Measurements from ENCODE around the gene PCP4. TPM values are rescaled to one million over a fixed set of nuclear protein-coding genes. Genes with fewer than 3 reads are reported as not detected.

Gene PCP4
- total RNA-seq, 1 donor from 2014 or later = not detected

GRCh38 chr21:39965026-39965425 lies 97.8 kb downstream of the PCP4 start:
- no peak overlapping the region for H3K27ac Mint-ChIP-seq (ENCODE audit: unreplicated experiment)
- H3K27me3 Mint-ChIP-seq (ENCODE audit: unreplicated experiment) = no peaks in the 10 kb centered on the region
- no peaks in the 10 kb centered on the region for H3K36me3 Mint-ChIP-seq (ENCODE audit: low read depth, unreplicated experiment)
- DNase-seq (ENCODE audit: low spot score) = no peak
- H3K4me3 Mint-ChIP-seq (ENCODE audit: unreplicated experiment) = no peak overlapping the region
- TF ChIP-seq, protein P1, sequence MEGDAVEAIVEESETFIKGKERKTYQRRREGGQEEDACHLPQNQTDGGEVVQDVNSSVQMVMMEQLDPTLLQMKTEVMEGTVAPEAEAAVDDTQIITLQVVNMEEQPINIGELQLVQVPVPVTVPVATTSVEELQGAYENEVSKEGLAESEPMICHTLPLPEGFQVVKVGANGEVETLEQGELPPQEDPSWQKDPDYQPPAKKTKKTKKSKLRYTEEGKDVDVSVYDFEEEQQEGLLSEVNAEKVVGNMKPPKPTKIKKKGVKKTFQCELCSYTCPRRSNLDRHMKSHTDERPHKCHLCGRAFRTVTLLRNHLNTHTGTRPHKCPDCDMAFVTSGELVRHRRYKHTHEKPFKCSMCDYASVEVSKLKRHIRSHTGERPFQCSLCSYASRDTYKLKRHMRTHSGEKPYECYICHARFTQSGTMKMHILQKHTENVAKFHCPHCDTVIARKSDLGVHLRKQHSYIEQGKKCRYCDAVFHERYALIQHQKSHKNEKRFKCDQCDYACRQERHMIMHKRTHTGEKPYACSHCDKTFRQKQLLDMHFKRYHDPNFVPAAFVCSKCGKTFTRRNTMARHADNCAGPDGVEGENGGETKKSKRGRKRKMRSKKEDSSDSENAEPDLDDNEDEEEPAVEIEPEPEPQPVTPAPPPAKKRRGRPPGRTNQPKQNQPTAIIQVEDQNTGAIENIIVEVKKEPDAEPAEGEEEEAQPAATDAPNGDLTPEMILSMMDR (IDR thresholded peaks at IDR 0.05; ENCODE audit: unreplicated experiment) = no peak
- H3K4me1 Mint-ChIP-seq (ENCODE audit: unreplicated experiment) = no peaks in the 10 kb centered on the region
- H3K9me3 Mint-ChIP-seq (ENCODE audit: unreplicated experiment) = peaks cover 28% of the 10 kb centered on the region

- Mint-ChIP-seq H3K9me3 (ENCODE audit: unreplicated experiment) (peaks cover 21% of the 10 kb centered on the region), H3K4me1 (ENCODE audit: unreplicated experiment) (no peaks in the 10 kb centered on the region), H3K4me3 (ENCODE audit: unreplicated experiment) (no peak overlapping the region), H3K36me3 (ENCODE audit: low read depth, unreplicated experiment) (no peaks in the 10 kb centered on the region), H3K27ac (ENCODE audit: unreplicated experiment) (no peak overlapping the region), H3K27me3 (ENCODE audit: unreplicated experiment) (no peaks in the 10 kb centered on the region)
- no peak for DNase-seq (ENCODE audit: low spot score)
- TF ChIP-seq, protein P1 (IDR thresholded peaks at IDR 0.05; ENCODE audit: unreplicated experiment) = no peak
Measured at GRCh38 chr21:39966786-39967185, 99.5 kb downstream of the PCP4 start.

DNA sequence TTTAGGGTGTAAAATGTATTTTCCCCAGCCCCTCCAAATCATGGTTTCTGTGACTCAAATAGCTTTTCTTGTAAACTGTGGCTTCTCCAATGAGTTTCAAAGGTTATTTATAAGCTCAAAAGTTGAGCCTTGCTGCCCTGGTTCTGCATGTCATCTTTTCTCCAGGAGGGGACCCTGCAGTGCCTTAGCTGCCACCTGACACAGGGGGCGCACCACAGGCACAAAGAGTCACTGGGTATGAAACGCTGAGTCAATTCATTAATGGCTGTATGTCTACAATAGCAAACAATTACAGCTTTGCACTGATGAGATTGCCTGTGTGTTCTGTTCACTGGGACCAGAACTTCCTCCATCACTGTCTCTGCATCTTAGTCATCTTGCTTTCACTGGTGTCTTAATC lies 100.8 kb downstream of the PCP4 start:
- Mint-ChIP-seq H3K27ac (ENCODE audit: unreplicated experiment) (no peak overlapping the region), H3K27me3 (ENCODE audit: unreplicated experiment) (peaks cover 6% of the 10 kb centered on the region), H3K36me3 (ENCODE audit: low read depth, unreplicated experiment) (no peaks in the 10 kb centered on the region), H3K4me3 (ENCODE audit: unreplicated experiment) (no peak overlapping the region), H3K9me3 (ENCODE audit: unreplicated experiment) (peaks cover 17% of the 10 kb centered on the region), H3K4me1 (ENCODE audit: unreplicated experiment) (no peaks in the 10 kb centered on the region)
- no peak for DNase-seq (ENCODE audit: low spot score)
- TF ChIP-seq, protein P1 (IDR thresholded peaks at IDR 0.05; ENCODE audit: unreplicated experiment) = no peak

DNA sequence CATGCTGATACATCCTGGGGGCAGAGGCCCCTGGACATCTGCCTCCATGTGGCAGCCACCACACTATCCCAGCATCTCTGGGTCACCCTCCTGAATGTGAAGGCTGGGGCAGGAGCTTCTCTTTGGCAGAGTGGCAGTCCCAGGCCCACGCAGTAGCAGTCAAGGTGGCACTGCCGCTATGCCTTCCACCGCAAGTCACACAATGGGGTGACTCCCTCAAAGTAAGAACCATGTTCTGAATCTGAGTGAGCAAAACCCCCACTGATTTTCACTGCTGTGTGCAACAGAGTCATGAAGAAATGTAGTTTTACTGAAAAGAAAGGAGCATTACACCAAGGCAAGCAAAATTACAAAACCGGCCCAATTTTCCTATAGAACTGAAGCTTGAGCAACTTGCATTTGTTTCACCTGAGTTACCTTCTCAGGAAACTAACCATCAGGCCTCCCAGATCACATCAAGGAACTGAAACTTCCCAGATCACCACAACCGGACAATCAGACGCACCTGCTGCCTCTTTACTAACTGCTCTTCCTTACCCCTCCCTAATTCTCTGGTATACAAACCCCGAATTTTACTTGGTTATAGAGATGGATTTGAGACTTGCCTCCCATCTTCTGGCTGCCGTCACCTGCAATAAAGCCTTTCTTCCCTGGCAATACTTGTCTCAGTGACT lies 102.6 kb downstream of the PCP4 start:
- Mint-ChIP-seq H3K4me1 (ENCODE audit: unreplicated experiment) (no peaks in the 10 kb centered on the region), H3K27ac (ENCODE audit: unreplicated experiment) (no peak overlapping the region), H3K27me3 (ENCODE audit: unreplicated experiment) (peaks cover 6% of the 10 kb centered on the region), H3K36me3 (ENCODE audit: low read depth, unreplicated experiment) (no peaks in the 10 kb centered on the region), H3K9me3 (ENCODE audit: unreplicated experiment) (peaks cover 17% of the 10 kb centered on the region), H3K4me3 (ENCODE audit: unreplicated experiment) (no peak overlapping the region)
- TF ChIP-seq, protein P1 (IDR thresholded peaks at IDR 0.05; ENCODE audit: unreplicated experiment) = no peak
- DNase-seq (ENCODE audit: low spot score) = no peak

DNA sequence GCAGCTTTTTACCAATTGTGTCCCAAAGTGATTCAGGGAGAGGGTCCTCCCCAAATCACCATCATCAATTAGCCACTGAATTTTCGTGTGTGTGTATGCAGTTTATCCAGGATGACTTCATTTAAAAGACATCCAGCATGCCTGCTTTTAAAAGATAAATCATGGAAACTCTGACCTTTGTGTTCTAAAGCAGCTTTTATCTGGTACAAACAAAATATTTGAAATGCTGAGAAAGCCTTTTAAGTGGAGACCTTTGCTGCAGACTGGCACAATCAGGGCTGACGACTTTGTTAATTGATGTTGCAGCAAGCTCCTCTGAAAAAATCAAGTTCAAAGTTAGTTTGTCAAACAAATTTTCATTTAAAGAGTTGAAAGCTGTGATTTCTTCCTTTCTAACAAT lies 104.7 kb downstream of the PCP4 start:
- H3K4me3 Mint-ChIP-seq (ENCODE audit: unreplicated experiment) = no peak overlapping the region
- peaks cover 8% of the 10 kb centered on the region for H3K27me3 Mint-ChIP-seq (ENCODE audit: unreplicated experiment)
- peaks cover 13% of the 10 kb centered on the region for H3K9me3 Mint-ChIP-seq (ENCODE audit: unreplicated experiment)
- no peaks in the 10 kb centered on the region for H3K36me3 Mint-ChIP-seq (ENCODE audit: low read depth, unreplicated experiment)
- TF ChIP-seq, protein P1 (IDR thresholded peaks at IDR 0.05; ENCODE audit: unreplicated experiment) = no peak
- DNase-seq (ENCODE audit: low spot score) = no peak
- H3K4me1 Mint-ChIP-seq (ENCODE audit: unreplicated experiment) = no peaks in the 10 kb centered on the region
- no peak overlapping the region for H3K27ac Mint-ChIP-seq (ENCODE audit: unreplicated experiment)
